H1 (cell line): Measurements from ENCODE around the gene PAEP. TPM values are rescaled to one million over a fixed set of nuclear protein-coding genes. Genes with fewer than 3 reads are reported as not detected.

Experiments used
- CTCF ChIA-PET: fragments of 300-600 bp; sonication (Branson Sonifier 250); formaldehyde crosslinking; loops from one replicate; lab custom pipeline; 2021; ENCODE audit not compliant: partially characterized antibody; lab: Charles Lee
- POLR2A ChIA-PET: fragments of 300-600 bp; sonication (Branson Sonifier 250); formaldehyde crosslinking; loops from one replicate; lab custom pipeline; 2021; ENCODE audit warnings: inconsistent platforms; ENCODE audit not compliant: partially characterized antibody; lab: Charles Lee
- DNase-seq, 2 experiments: peaks; one replicate each; pipeline versions ENCODE4 v3.0.0 to v3.0.0-alpha.2; 2010 to 2022; ENCODE audit warnings: low spot score in 2 of 2, low read depth in 1 of 2, mixed read lengths in 1 of 2
- FAIRE-seq: peaks from 2 replicates; lab custom pipeline; 2011; peaks lifted over from hg19 to GRCh38; lab: Jason Lieb, UNC
- H2AFZ ChIP-seq: 2 replicates; pipeline ENCODE4 v1.8.1; 2012; ENCODE audit warnings: low read length, inconsistent platforms
- H2AK5ac ChIP-seq: 2 replicates; pipeline ENCODE4 v1.6.1; 2013; ENCODE audit warnings: low read depth, low read length
- H2BK120ac ChIP-seq: replicated peaks from 2 replicates; pipeline ENCODE3; 2013; ENCODE audit warnings: low read depth, low read length, inconsistent platforms
- H2BK12ac ChIP-seq: 2 replicates; pipeline ENCODE4 v1.6.1; 2013; ENCODE audit warnings: low read depth, low read length
- H2BK15ac ChIP-seq: 2 replicates; pipeline ENCODE4 v1.6.1; 2013; ENCODE audit warnings: low read length
- H2BK20ac ChIP-seq: 2 replicates; pipeline ENCODE4 v1.6.1; 2013; ENCODE audit warnings: low read length
- H2BK5ac ChIP-seq: 2 replicates; pipeline ENCODE4 v1.6.1; 2013; ENCODE audit warnings: low read depth, low read length
- H3K14ac ChIP-seq: 2 replicates; pipeline ENCODE4 v1.6.1; 2013; ENCODE audit warnings: inconsistent platforms; ENCODE audit not compliant: insufficient read length
- H3K18ac ChIP-seq: 2 replicates; pipeline ENCODE4 v1.6.1; 2013; ENCODE audit warnings: low read length; ENCODE audit errors: extremely low read depth
- H3K23ac ChIP-seq: 2 replicates; pipeline ENCODE4 v1.6.1; 2013; ENCODE audit warnings: inconsistent platforms; ENCODE audit not compliant: insufficient read length
- H3K23me2 ChIP-seq: 2 replicates; pipeline ENCODE4 v1.6.1; 2013; ENCODE audit warnings: low read depth, low read length
- H3K27ac ChIP-seq: 2 replicates; pipeline ENCODE4 v1.6.1; 2011; ENCODE audit warnings: low read depth, low read length, inconsistent platforms
- H3K27me3 ChIP-seq, 4 experiments: replicated peaks in 1 of 4; 1 replicate in 1 of 4; 2 replicates in 3 of 4; pipeline versions ENCODE4 v1.6.1 to v1.8.1; 2011 to 2013; ENCODE audit warnings: low read length in 3 of 4, mild to moderate bottlenecking in 3 of 4, inconsistent platforms in 2 of 4, mixed read lengths in 2 of 4, moderate library complexity in 1 of 4; ENCODE audit not compliant: control insufficient read depth in 3 of 4, insufficient read depth in 3 of 4; ENCODE audit errors: extremely low read depth in 1 of 4
- H3K36me3 ChIP-seq, 4 experiments: 2 replicates each; pipeline versions ENCODE4 v1.6.1 to v1.8.1; 2011 to 2013; ENCODE audit warnings: mild to moderate bottlenecking in 4 of 4, low read length in 3 of 4, moderate library complexity in 2 of 4, control low read depth in 1 of 4, inconsistent platforms in 1 of 4; ENCODE audit not compliant: insufficient read depth in 4 of 4, control insufficient read depth in 2 of 4
- H3K4ac ChIP-seq: replicated peaks from 2 replicates; pipeline ENCODE3; 2013; ENCODE audit warnings: low read length, low read depth, mixed read lengths, inconsistent platforms; ENCODE audit not compliant: insufficient read length
- H3K4me1 ChIP-seq, 4 experiments: replicated peaks in 1 of 4; 1 replicate in 1 of 4; 2 replicates in 3 of 4; pipeline versions ENCODE4 v1.6.1 to v1.8.1; 2011 to 2013; ENCODE audit warnings: low read length in 3 of 4, inconsistent platforms in 2 of 4, mixed read lengths in 1 of 4; ENCODE audit not compliant: insufficient read depth in 4 of 4, control insufficient read depth in 3 of 4
- H3K4me2 ChIP-seq, 2 experiments: 2 replicates each; pipeline versions ENCODE4 v1.6.1 to v1.8.1; 2011 to 2013; ENCODE audit warnings: low read depth in 2 of 2, low read length in 2 of 2, control low read depth in 1 of 2, inconsistent platforms in 1 of 2, mild to moderate bottlenecking in 1 of 2; ENCODE audit not compliant: insufficient read depth in 1 of 2
- H3K4me3 ChIP-seq, 4 experiments: fragments of 200-600, 300-600 bp in 1 of 4; sonication (generic), shearing (Covaris generic), sonication (Bioruptor Twin) in 1 of 4; 2 replicates each; pipeline versions ENCODE4 v1.5.1 to v1.8.1; 2011 to 2016; ENCODE audit warnings: low read length in 4 of 4, low read depth in 3 of 4, control low read depth in 2 of 4, inconsistent platforms in 2 of 4, mild to moderate bottlenecking in 2 of 4, mixed read lengths in 1 of 4, moderate library complexity in 1 of 4; ENCODE audit not compliant: insufficient read depth in 2 of 4; ENCODE audit errors: extremely low read depth in 1 of 4
- H3K56ac ChIP-seq: replicated peaks from 2 replicates; pipeline ENCODE3; 2013; ENCODE audit warnings: low read depth, mild to moderate bottlenecking, mixed read lengths, low read length, inconsistent platforms; ENCODE audit not compliant: insufficient read length
- H3K79me1 ChIP-seq: 2 replicates; pipeline ENCODE4 v1.6.1; 2013; ENCODE audit warnings: low read depth, low read length, control low read depth
- H3K79me2 ChIP-seq, 2 experiments: 2 replicates each; pipeline versions ENCODE4 v1.6.1 to v1.8.1; 2012 to 2013; ENCODE audit warnings: low read length in 2 of 2, mild to moderate bottlenecking in 2 of 2, inconsistent platforms in 1 of 2; ENCODE audit not compliant: insufficient read depth in 2 of 2, control insufficient read depth in 1 of 2
- H3K9ac ChIP-seq, 4 experiments: replicated peaks in 1 of 4; 1 replicate in 1 of 4; 2 replicates in 3 of 4; pipeline versions ENCODE4 v1.6.1 to v1.8.1; 2011 to 2013; ENCODE audit warnings: low read depth in 3 of 4, low read length in 3 of 4, control low read depth in 2 of 4, mild to moderate bottlenecking in 2 of 4, moderate library complexity in 2 of 4, inconsistent platforms in 1 of 4; ENCODE audit errors: extremely low read depth in 1 of 4
- H3K9me3 ChIP-seq, 2 experiments: 2 replicates each; pipeline versions ENCODE4 v1.6.1 to v1.8.1; 2012 to 2013; ENCODE audit warnings: mild to moderate bottlenecking in 2 of 2, moderate library complexity in 2 of 2, control low read depth in 1 of 2, inconsistent platforms in 1 of 2, low read depth in 1 of 2, low read length in 1 of 2, mixed read lengths in 1 of 2; ENCODE audit not compliant: insufficient read depth in 2 of 2
- H4K20me1 ChIP-seq, 2 experiments: replicated peaks in 1 of 2; 2 replicates each; pipeline versions ENCODE3 to v1.8.1; 2011 to 2013; ENCODE audit warnings: inconsistent platforms in 2 of 2, low read length in 2 of 2, mild to moderate bottlenecking in 1 of 2; ENCODE audit not compliant: insufficient read depth in 2 of 2, control insufficient read depth in 1 of 2
- H4K5ac ChIP-seq: 2 replicates; pipeline ENCODE4 v1.6.1; 2013; ENCODE audit warnings: low read length, low read depth, mixed read lengths, inconsistent platforms; ENCODE audit not compliant: insufficient read length
- H4K8ac ChIP-seq: 2 replicates; pipeline ENCODE4 v1.8.0; 2013; ENCODE audit warnings: mild to moderate bottlenecking, moderate library complexity, low read length, inconsistent platforms; ENCODE audit not compliant: insufficient read depth; ENCODE audit errors: extremely low read depth
- H4K91ac ChIP-seq: replicated peaks from 2 replicates; pipeline ENCODE3; 2013; ENCODE audit warnings: low read length, mixed read lengths, inconsistent platforms; ENCODE audit not compliant: insufficient read length
- BRCA1 ChIP-seq: IDR thresholded peaks from 2 replicates; pipeline ENCODE4 v1.6.1; 2012; ENCODE audit warnings: low read depth, low read length, improper control_type of control experiment
- CBX5 ChIP-seq: fragments of 300-800, 300-1000 bp; sonication (generic); IDR thresholded peaks from 2 replicates; pipeline ENCODE4 v1.7.1; 2016; ENCODE audit warnings: antibody characterized with exemption, low read length, low read depth
- CBX8 ChIP-seq: fragments of 300-800, 300-1000 bp; sonication (generic); IDR thresholded peaks from 2 replicates; pipeline ENCODE4 v1.7.1; 2016; ENCODE audit warnings: low read depth, low read length, borderline replicate concordance
- E2F6 ChIP-seq: IDR thresholded peaks from 2 replicates; pipeline ENCODE4 v1.6.1; 2012; ENCODE audit warnings: inconsistent platforms
- MAX ChIP-seq: IDR thresholded peaks from 2 replicates; pipeline ENCODE4 v1.6.1; 2012; ENCODE audit warnings: inconsistent platforms
- SAP30 ChIP-seq: fragments of 300-600 bp; sonication (generic); IDR thresholded peaks from 2 replicates; pipeline ENCODE4 v1.7.1; 2012; ENCODE audit warnings: low read length, moderate library complexity, mild to moderate bottlenecking, inconsistent platforms; ENCODE audit not compliant: insufficient read depth, insufficient replicate concordance
- SP1 ChIP-seq: IDR thresholded peaks from 2 replicates; pipeline ENCODE4 v1.6.1; 2011; ENCODE audit warnings: low read depth, low read length
- SP4 ChIP-seq: IDR thresholded peaks from 2 replicates; pipeline ENCODE4 v1.6.1; 2012; ENCODE audit warnings: low read length, inconsistent platforms
- SRF ChIP-seq: IDR thresholded peaks from 2 replicates; pipeline ENCODE4 v1.6.1; 2011; ENCODE audit warnings: mild to moderate bottlenecking, low read depth, low read length, moderate library complexity
- TCF12 ChIP-seq: IDR thresholded peaks from 2 replicates; pipeline ENCODE4 v1.6.1; 2011; ENCODE audit warnings: low read depth, mild to moderate bottlenecking, low read length
- TEAD4 ChIP-seq: IDR thresholded peaks from 2 replicates; pipeline ENCODE4 v1.6.1; 2012; ENCODE audit warnings: low read depth, low read length, inconsistent platforms, mixed read lengths
- USF2 ChIP-seq: IDR thresholded peaks from 2 replicates; pipeline ENCODE4 v1.6.1; 2011; ENCODE audit warnings: low read length, improper control_type of control experiment
- WGBS, 2 experiments: shearing (Covaris generic) in 1 of 2; methylation state at CpG; one replicate each; pipeline versions ENCODE4 v1.1.6 to v1.1.7; 2013 to 2015; ENCODE audit warnings: low lambda C conversion rate in 2 of 2, mixed read lengths in 2 of 2, inconsistent platforms in 1 of 2, low coverage in 1 of 2, missing lambda C conversion rate in 1 of 2; ENCODE audit not compliant: insufficient replicate concordance in 2 of 2, insufficient coverage in 1 of 2, insufficient read length in 1 of 2; ENCODE audit errors: extremely low coverage in 1 of 2, missing lambda C conversion rate in 1 of 2; 5-methylcytosine and 5-hydroxymethylcytosine counted together
- polyA plus RNA-seq, 7 experiments: library from polyadenylated mRNA; depleted of rRNA in 3 of 7; stranded (reverse) in 5 of 7; unstranded in 2 of 7; fragments of >200 nt in 5 of 7; fragments of 200-250 nt in 2 of 7; gene quantifications; 1 replicate in 5 of 7; 2 replicates in 1 of 7; 4 replicates in 1 of 7; pipeline versions ENCODE4 v1.2.1 to v1.2.3, GENCODE V29; 2011 to 2013; ENCODE audit warnings: missing spikeins in 2 of 7, mixed read lengths in 2 of 7
- total RNA-seq: library from RNA; stranded (reverse); fragmentation: NEBNext Ultra II Directional; extraction: Animal tissue kit (Norgen Biotek cat#: 25700); gene quantifications from 2 replicates; pipeline ENCODE4 v1.2.1, GENCODE V29; 2021

The PAEP gene
- total and polyA plus RNA-seq, 2 of the 8 experiments (the other 6 are each of a cell fraction or from before 2014, with no cell fraction given), result not detected

- H2BK120ac ChIP-seq, result no peak overlapping the region
- no peak overlapping the region for H3K56ac ChIP-seq
- no peak for FAIRE-seq
- no peak overlapping the region for H3K4ac ChIP-seq
- no peak overlapping the region for H2BK20ac ChIP-seq
- H3K9me3 ChIP-seq, result no peaks in the 10 kb centered on the region
- no peaks in the 10 kb centered on the region for H3K79me1 ChIP-seq
- WGBS, 2 experiments, result 95% methylated on average over 10 of the region's 10 CpGs; no CpG with 5 or more reads in 1 of the 2 experiments
- H3K18ac ChIP-seq, result no peak overlapping the region
- H3K36me3 ChIP-seq, result no peaks in the 10 kb centered on the region
- peak overlapping the region; percentile 12 for H4K91ac ChIP-seq
- no peaks in the 10 kb centered on the region for H3K23me2 ChIP-seq
- H3K9ac ChIP-seq, result no peak overlapping the region
- no peak overlapping the region for H3K23ac ChIP-seq
- H3K4me2 ChIP-seq, result no peak overlapping the region
- no peak overlapping the region for H2BK5ac ChIP-seq
- ChIA-PET CTCF (interaction anchor here (1.1 to 1.3 kb wide), 2 partner anchors 8 to 17 kb away, joined by 4 to 7 read pairs; no protein-coding TSS in a partner anchor), POLR2A (interaction anchor here (1.0 kb wide), 1 partner anchor 26 kb away, joined by 6 read pairs; no protein-coding TSS in a partner anchor)
- no peak overlapping the region for H4K5ac ChIP-seq
- H2AK5ac ChIP-seq, result no peak overlapping the region
- no peaks in the 10 kb centered on the region for H3K27me3 ChIP-seq
- H3K27ac ChIP-seq, result no peak overlapping the region
- peaks cover 0 to 9% (median 6%) of the 10 kb centered on the region in 4 experiments; a peak in 5 of 7 replicates for H3K4me1 ChIP-seq
- H3K14ac ChIP-seq, result no peak overlapping the region
- no peak overlapping the region for H2AFZ ChIP-seq
- no peaks in the 10 kb centered on the region for H3K79me2 ChIP-seq
- H2BK12ac ChIP-seq, result no peak overlapping the region
- H4K20me1 ChIP-seq, result no peaks in the 10 kb centered on the region
- no peak overlapping the region for H4K8ac ChIP-seq
- H3K4me3 ChIP-seq, result no peak overlapping the region
- H2BK15ac ChIP-seq, result no peak overlapping the region
- DNase-seq, result peak in 1 of 2 experiments; percentile 34
- TF ChIP-seq TEAD4, result no peak
- no peak for TF ChIP-seq SRF
- TF ChIP-seq BRCA1, result no peak
- TF ChIP-seq CBX5, result no peak
- TF ChIP-seq USF2, result no peak
- no peak for TF ChIP-seq MAX
- no peak for TF ChIP-seq SAP30
- no peak for TF ChIP-seq CBX8
- no peak for TF ChIP-seq SP1
- no peak for TF ChIP-seq TCF12
- TF ChIP-seq E2F6, result no peak
- TF ChIP-seq SP4, result no peak
Measured at GRCh38 chr9:135531096-135531495, 30.5 kb upstream of the PAEP start.
